Measurements from ENCODE around the gene HBQ1.
"Not testable (repeated sequence)": the region's sequence is repeated elsewhere in the genome, so short reads cannot be mapped to it uniquely, and the experiment has no call there.

HBQ1 gene

DNA sequence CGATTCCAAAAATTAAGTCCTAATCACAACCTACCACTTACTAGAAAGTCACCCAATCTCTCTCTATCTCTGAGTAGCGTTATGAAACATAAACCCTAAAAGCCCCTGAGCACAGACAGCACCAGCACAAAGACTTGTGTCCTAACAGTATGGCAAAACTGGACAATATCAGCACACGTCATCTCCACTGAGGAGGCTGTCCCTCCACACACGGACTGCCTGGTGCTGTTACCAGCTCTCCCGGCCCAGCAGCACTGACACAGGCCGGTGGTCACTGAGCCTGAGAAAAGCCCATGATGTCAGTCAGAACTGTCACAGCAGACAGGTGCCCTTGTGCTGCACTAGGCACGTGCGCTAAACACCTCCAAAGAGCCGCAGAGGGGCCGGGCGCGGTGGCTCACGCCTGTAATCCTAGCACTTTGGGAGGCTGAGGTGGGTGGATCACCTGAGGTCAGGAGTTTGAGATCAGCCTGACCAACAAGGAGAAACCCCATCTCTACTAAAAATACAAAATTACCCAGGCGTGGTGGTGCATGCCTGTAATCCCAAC, 31.4 kb downstream of the HBQ1 start:
- not testable (repeated sequence) for DNase-seq

GRCh38 chr16:212999-213398, 32.7 kb downstream of the HBQ1 start:
- DNase-seq: no peak

GRCh38 chr16:220021-220420, 39.8 kb downstream of the HBQ1 start:
- DNase-seq: no peak

DNA sequence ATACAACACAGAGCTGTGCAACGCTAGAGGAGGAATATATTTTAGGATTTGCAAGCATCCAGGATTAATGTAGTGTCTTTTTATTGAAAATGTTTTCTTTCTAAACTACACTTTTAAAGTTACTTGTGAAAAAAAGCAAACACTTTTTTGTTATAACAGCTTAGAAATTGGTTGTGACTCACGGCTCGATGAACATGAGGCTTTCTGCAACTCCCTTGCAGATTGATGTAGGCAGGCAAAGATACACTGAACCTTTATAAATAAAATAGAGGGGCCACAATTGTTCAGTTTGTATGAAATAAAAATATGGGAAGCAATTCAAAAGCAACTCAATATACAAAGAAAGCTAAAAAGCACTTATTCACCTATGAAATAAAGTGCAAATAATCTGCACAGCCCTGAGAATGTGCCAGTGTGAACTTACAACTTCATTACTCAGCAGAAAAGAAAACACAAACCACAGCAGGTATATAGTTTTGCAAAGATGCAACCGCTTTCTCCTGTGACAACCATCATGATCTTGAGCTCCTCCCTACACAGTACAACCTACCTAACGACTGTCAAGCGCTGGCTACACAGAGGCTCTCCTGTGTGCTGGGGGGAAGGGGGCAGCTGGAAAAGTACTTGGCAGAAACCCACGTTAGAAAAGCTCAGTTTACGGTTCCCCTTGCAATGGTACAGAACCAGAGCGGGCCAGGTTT, 48.0 kb downstream of the HBQ1 start:
- peak in 1 of 14 donors; percentile 52 for DNase-seq

GRCh38 chr16:228852-229730, 48.8 kb downstream of the HBQ1 start, which contains the start of gene LUC7L:
Gene LUC7L (minus strand): TSS chr16:229449. CDS start chr16:229339, 110 bp downstream.
- peak; percentile 36 to 96 (median 84) for DNase-seq

- DNase-seq: no peak
Observed at GRCh38 chr16:229731-230281, 49.5 kb downstream of the HBQ1 start.

GRCh38 chr16:230351-230750, 50.1 kb downstream of the HBQ1 start:
- DNase-seq: not testable (repeated sequence)

All from C1 segment of cervical spinal cord (tissue), 14 donors.